Hepatocyte (in vitro differentiated cells): Measurements from ENCODE around the gene MYEOV.

ENCODE experiments used
- EZH2 ChIP-seq: fragments of 200-600 bp; sonication (generic); IDR thresholded peaks from 2 replicates; pipeline ENCODE4 v1.6.1; 2016; ENCODE audit warnings: antibody characterized with exemption, mild to moderate bottlenecking, borderline replicate concordance
- TF ChIP-seq, protein P1 (sequence below): fragments of 200-600 bp; sonication (generic); IDR thresholded peaks from 2 replicates; pipeline ENCODE4 v1.5.1; 2016; ENCODE audit warnings: antibody characterized with exemption, mild to moderate bottlenecking; ENCODE audit not compliant: poor library complexity

DNA sequence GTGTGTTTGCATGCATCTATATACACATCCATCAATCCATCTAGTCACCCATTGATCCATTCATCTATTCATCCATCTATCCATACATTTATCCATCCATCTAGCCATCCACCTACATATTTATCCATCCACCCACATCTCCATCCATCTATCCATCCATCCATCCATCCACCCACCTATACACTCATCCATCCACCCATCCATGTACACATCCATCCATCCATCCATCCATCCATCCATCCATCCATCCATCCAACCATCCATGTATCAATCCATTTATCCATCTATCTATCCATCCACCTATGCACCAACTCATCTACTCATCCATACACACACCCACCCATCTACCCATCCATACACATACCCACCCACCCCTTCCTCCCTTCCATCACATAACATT lies 18.8 kb upstream of the MYEOV start:
- no peak for TF ChIP-seq EZH2
- TF ChIP-seq, protein P1, sequence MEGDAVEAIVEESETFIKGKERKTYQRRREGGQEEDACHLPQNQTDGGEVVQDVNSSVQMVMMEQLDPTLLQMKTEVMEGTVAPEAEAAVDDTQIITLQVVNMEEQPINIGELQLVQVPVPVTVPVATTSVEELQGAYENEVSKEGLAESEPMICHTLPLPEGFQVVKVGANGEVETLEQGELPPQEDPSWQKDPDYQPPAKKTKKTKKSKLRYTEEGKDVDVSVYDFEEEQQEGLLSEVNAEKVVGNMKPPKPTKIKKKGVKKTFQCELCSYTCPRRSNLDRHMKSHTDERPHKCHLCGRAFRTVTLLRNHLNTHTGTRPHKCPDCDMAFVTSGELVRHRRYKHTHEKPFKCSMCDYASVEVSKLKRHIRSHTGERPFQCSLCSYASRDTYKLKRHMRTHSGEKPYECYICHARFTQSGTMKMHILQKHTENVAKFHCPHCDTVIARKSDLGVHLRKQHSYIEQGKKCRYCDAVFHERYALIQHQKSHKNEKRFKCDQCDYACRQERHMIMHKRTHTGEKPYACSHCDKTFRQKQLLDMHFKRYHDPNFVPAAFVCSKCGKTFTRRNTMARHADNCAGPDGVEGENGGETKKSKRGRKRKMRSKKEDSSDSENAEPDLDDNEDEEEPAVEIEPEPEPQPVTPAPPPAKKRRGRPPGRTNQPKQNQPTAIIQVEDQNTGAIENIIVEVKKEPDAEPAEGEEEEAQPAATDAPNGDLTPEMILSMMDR = no peak
